HG03439 (cell line): Measurements from ENCODE around the gene DUSP11.
"Not testable (repeated sequence)": the region's sequence is repeated elsewhere in the genome, so short reads cannot be mapped to it uniquely, and the experiment has no call there.

Source experiments
- ATAC-seq: cut with Tn5 transposase; IDR thresholded peaks from one replicate; pipeline ENCODE4 v1.9.1; 2021; ENCODE audit warnings: mild to moderate bottlenecking, moderate library complexity; ENCODE audit not compliant: unreplicated experiment

Gene DUSP11

DNA sequence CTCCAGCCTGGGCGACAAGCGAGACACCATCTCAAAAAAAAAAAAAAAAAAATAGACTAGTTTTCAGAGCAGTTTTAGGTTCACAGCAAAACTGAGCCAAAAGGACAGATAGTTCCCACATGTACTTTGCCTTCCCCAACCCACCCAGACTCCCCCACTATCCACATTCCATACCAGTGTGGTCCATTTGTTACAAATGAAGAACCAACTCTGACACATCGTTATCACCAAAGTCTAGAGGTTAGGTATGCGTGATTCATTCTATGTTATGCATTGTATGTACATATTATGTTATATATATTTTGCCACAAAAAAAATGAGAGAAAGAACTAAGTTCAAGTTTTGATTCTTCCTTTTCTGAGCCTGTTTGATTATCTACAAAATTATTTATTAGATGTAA, 3.5 kb downstream of the DUSP11 start:
- ATAC-seq = no peak

- ATAC-seq = no peak
Observed at GRCh38 chr2:73772819-73773218, 7.1 kb downstream of the DUSP11 start.

GRCh38 chr2:73770725-73771124, 9.2 kb downstream of the DUSP11 start:
- ATAC-seq = no peak

- no peak for ATAC-seq
Observed at GRCh38 chr2:73766994-73767393, 12.9 kb downstream of the DUSP11 start.

- ATAC-seq = no peak
Observed at GRCh38 chr2:73766349-73766748, 13.6 kb downstream of the DUSP11 start.

DNA sequence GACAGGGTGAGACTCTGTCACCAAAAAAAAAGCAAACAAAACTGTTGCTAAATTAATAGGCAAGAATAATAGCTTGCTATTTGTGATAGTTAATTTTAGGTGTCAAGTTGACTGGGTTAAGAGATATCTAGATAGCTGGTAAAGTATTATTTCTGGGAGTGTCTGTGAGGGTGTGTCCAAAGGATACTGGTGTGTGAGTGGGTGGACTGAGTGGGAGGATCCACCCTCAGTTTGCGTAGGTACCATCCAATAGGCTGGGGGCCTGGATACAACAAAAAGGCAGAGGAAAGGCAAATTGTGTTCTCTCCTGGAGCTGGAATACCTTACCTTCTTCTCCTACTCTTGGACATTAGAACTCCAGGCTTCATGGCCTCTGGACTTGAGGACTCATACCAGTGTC, 15.0 kb downstream of the DUSP11 start:
- no peak for ATAC-seq

GRCh38 chr2:73762571-73762970, 17.3 kb downstream of the DUSP11 start:
- no peak for ATAC-seq

- no peak for ATAC-seq
Observed at GRCh38 chr2:73759904-73760303, 20.0 kb downstream of the DUSP11 start.

- ATAC-seq = no peak
Observed at GRCh38 chr2:73759285-73759764, 20.6 kb downstream of the DUSP11 start.

GRCh38 chr2:73754332-73754731, 25.6 kb downstream of the DUSP11 start:
- not testable (repeated sequence) for ATAC-seq

GRCh38 chr2:73749314-73749713, 30.6 kb downstream of the DUSP11 start:
- no peak for ATAC-seq

DNA sequence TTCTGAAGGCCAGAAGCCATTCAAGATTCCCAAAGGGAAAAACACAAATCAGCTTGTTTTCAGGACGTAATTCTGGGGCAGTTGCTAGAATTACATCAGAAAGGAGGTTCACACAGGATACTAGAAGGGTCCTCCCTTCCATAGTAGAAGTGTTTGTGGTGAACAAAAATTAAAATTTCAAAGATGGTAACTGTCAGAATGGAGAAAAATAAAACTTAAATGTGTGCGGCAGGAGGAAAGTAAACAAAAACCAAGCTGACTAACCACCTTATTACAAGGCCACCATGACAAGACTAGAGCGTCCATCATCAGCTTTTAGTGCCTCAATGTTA, 33.1 kb downstream of the DUSP11 start:
- no peak for ATAC-seq

GRCh38 chr2:73746015-73746876, 33.7 kb downstream of the DUSP11 start:
- no peak for ATAC-seq

GRCh38 chr2:73740767-73741166, 39.1 kb downstream of the DUSP11 start:
- no peak for ATAC-seq

- ATAC-seq = no peak
Observed at GRCh38 chr2:73739101-73739500, 40.8 kb downstream of the DUSP11 start.

DNA sequence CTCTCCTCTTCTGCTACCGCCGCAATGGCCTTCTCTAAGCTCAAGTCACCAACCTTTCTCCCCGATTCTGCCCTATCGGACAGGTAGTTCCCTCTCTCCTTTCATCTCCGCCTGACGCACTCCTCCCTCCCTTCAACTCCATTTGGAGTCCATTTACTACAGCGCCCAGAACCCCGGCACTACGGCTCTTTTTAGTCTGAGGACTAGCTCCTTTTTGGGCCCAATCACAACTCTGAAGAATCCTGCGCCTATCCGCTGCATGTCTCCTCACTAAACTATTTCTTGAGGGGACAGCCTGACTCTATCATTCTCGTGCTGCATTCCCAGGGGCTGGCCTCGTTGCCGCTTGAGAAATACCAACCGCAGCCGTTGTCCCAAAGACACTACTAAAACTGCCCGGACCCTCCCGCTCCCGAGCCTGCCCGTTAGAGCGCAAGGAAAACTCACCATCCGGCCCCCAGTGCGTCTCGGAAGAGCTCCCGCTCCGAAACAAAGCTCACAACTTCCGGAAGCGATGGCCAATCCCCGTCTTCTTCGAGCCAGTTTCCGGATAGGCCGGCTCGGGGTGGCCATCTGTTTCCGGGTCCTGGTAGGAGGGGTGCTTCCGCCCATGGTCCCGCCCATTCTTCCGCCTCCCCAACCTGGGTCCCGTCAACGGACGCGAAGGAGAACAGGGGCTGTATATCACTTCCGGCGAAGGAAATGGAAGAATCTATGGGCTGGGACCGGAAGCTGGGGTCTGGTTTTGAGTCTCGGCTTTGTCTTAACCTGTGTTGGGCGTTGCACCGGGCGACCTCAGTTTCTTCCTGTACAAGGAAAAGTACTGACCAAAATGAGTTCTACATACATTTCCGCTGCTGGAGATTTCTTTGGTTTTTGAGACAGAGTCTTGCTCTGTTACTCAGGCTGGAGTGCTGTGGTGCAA, 42.8 kb downstream of the DUSP11 start, which contains the start of gene TPRKB:
Gene TPRKB, minus strand, starts transcription at position 491 of the 925 bp plus-strand sequence. CDS start 2,776 bp downstream, outside the sequence.
- ATAC-seq = peak; percentile 91

DNA sequence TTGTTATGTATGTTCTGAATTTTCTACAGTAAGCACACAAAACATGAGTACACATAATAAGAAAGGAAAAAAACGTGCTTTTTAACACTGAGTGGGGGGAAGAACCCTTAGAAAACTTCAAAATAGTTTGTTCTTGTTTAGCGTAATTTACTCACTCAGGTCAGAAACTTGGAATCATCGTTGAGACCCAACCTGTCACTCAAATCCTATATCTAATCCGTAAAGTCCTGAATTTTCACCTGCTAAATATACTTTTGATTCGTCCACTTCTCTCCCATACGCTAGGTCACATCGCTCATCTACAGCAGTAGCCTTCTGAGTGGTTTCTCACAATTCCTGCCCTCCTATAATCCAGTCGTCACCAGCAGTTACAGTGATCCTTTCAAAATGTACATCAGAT, 43.5 kb downstream of the DUSP11 start:
- ATAC-seq = no peak

- no peak for ATAC-seq
Observed at GRCh38 chr2:73730810-73731209, 49.1 kb downstream of the DUSP11 start.

DNA sequence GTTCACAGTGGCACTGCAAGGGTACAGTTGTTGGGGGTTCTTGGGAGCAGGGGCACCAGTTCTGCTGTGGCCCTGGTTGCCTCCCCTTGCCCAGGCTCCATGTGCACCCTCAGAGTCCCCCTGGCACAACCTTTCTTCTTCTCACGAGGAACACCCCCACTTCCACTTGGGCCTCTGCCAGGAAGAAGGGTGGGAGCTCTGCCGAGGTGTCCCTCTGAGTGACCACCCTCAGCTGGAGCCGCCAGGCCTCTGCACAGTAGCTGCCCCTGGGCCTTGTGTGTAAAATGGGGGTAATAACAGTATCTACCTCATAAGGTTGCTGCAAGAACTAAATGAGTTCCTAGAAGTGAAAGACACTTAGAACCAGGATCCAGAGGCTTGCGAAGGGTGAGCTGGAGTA, 51.2 kb downstream of the DUSP11 start:
- ATAC-seq = no peak

GRCh38 chr2:73728043-73728442, 51.9 kb downstream of the DUSP11 start:
- no peak for ATAC-seq

- not testable (repeated sequence) for ATAC-seq
Observed at GRCh38 chr2:73726657-73727056, 53.2 kb downstream of the DUSP11 start.
